Keratinocyte (primary cell): ENCODE data around the gene BABAM2.

Experiments used
- CTCF ChIP-seq, 3 experiments: IDR thresholded peaks in 1 of 3; conservative IDR thresholded peaks in 1 of 3; optimal IDR thresholded peaks in 1 of 3; 2 replicates in 2 of 3; 3 replicates in 1 of 3; pipeline versions ENCODE3 to v1.5.1; 2011; ENCODE audit warnings: low read length in 3 of 3, mild to moderate bottlenecking in 3 of 3, moderate library complexity in 2 of 3, control low read depth in 1 of 3, inconsistent platforms in 1 of 3; ENCODE audit not compliant: insufficient read depth in 2 of 3; ENCODE audit errors: extremely low read depth in 1 of 3
- EZH2 ChIP-seq: IDR thresholded peaks from one replicate; pipeline ENCODE4 v1.6.1; 2012; ENCODE audit warnings: inconsistent platforms, mild to moderate bottlenecking, low read length, moderate library complexity

- TF ChIP-seq EZH2, result no peak
- no peak for TF ChIP-seq CTCF (optimal IDR thresholded peaks at IDR 0.05 in 1 of 3, IDR thresholded peaks at IDR 0.05 in 1 of 3, conservative IDR thresholded peaks at IDR 0.05 in 1 of 3; ENCODE audit: extremely low read depth in 1 of 3, insufficient read depth in 2 of 3, low read length in 3 of 3)
Measured at GRCh38 chr2:28343971-28344715, 453.6 kb downstream of the BABAM2 start.
